ENCODE results near the gene RPS6KA1. TPM values are rescaled to one million over a fixed set of nuclear protein-coding genes. Genes with fewer than 3 reads are reported as not detected.

RPS6KA1 gene
- total and polyA plus RNA-seq, 9 of the 15 experiments (the other 6 are each of a cell fraction or from before 2014, with no cell fraction given) = 2.4 to 61.0 (median 35.5) TPM

GRCh38 chr1:26530895-26531598 lies 1.5 kb downstream of the RPS6KA1 start (continued):
- TF ChIP-seq CREB3L1 (IDR thresholded peaks at IDR 0.05; ENCODE audit: borderline replicate concordance, low read depth) = no peak
- 0 out of 2 replicates have a peak, but pooled peaks have one; percentile 9 for TF ChIP-seq MYC (IDR thresholded peaks at IDR 0.05; ENCODE audit: low read depth, low read length)
- no peak for TF ChIP-seq MYC (CRISPR knock-in tag; IDR thresholded peaks at IDR 0.05; ENCODE audit: borderline replicate concordance, low read depth)
- no peak for TF ChIP-seq HNRNPK (IDR thresholded peaks at IDR 0.05; ENCODE audit: low read depth, low read length, poor library complexity, severe bottlenecking)
- no peak for TF ChIP-seq JUNB (CRISPR knock-in tag; conservative IDR thresholded peaks at IDR 0.05)
- TF ChIP-seq HCFC1 (IDR thresholded peaks at IDR 0.05; ENCODE audit: low read depth, low read length) = 0 out of 2 replicates have a peak, but pooled peaks have one; percentile 5
- peak; percentile 72 for TF ChIP-seq C11orf30 (IDR thresholded peaks at IDR 0.05; ENCODE audit: low read depth)
- no peak for TF ChIP-seq PREB (CRISPR knock-in tag; IDR thresholded peaks at IDR 0.05)
- no peak for TF ChIP-seq ZNF408 (CRISPR knock-in tag; IDR thresholded peaks at IDR 0.05; ENCODE audit: low read depth)
- TF ChIP-seq MYNN (IDR thresholded peaks at IDR 0.05) = peak; percentile 86
- no peak for TF ChIP-seq MYNN (CRISPR knock-in tag; IDR thresholded peaks at IDR 0.05)
- TF ChIP-seq ZFX (CRISPR knock-in tag; IDR thresholded peaks at IDR 0.05) = peak; percentile 1; the same call in 1 of the 2 replicates
